LNCAP (cell line): ENCODE results near the gene NMBR.

ENCODE experiments used
- CTCF ChIP-seq: fragments of 450-650 bp; IDR thresholded peaks from 2 replicates; pipeline ENCODE4 v1.5.1; 2017; ENCODE audit warnings: mild to moderate bottlenecking

Gene NMBR

GRCh38 chr6:142117366-142117765 lies 29.6 kb downstream of the NMBR start:
- TF ChIP-seq CTCF, result no peak

GRCh38 chr6:142112451-142113061 lies 34.4 kb downstream of the NMBR start:
- peak; percentile 76 for TF ChIP-seq CTCF

GRCh38 chr6:142088858-142089216 lies 58.1 kb downstream of the NMBR start:
- TF ChIP-seq CTCF, result no peak

DNA sequence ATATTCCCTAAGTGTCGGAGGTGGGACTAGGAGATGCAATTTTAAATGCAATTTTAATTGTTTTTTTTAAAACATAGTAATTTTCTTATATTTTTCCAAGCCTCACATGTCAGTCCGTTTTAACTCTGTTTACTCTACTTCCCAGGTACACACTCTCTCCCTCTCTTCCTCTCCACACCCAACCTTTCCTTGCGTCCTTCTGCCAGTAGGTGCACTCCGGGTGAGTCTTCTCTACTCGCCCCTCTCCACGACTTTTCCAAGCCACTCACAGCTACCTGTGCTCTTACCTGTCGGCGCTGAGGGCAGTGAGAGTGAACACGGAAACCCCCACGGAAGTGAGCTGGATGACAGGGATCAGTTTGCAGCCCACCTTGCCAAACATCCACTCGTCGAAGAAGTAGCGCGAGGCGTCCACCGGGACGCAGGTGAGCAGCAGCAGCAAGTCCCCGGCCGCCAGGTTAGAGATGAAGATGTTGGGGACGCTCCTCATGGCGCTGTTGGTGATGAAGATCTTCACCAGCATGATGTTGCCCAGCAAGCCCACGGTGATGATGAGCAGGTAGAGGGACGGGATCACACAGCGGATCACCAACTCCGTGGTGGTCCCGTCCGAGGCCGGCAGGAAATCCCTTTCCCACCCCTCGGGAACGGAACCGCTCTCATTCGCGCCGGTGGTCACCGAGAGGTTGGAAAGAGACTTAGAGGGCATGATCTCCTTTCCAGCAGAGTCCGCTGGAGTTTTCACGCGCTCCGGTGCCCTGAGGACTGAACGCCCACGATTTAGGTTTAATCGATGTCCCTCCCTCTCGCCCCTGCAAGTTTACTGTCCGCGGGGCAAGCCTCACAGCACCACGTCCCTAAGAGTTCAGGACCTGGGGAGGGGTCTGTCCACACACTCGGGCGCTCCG lies 58.7 kb downstream of the NMBR start:
- no peak for TF ChIP-seq CTCF

DNA sequence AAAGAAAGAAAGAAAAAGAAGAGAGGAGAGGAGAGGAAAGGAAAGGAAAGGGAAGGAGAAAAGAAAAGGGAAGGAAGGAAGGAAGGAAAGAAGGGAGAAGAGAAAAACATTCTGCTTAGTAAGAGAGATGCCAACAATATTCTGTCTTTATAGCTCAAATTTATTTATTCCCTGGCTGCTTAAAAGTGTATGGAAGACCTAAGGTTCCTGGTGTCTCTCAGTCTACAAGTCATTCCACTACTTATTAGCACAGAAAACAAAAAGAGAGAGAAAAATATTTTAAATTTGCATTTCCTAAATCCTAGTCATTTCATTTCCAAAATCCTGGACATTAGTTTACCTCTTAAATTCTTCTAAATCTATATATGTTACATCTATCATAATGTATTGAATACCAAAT lies 67.8 kb downstream of the NMBR start:
- TF ChIP-seq CTCF, result no peak

DNA sequence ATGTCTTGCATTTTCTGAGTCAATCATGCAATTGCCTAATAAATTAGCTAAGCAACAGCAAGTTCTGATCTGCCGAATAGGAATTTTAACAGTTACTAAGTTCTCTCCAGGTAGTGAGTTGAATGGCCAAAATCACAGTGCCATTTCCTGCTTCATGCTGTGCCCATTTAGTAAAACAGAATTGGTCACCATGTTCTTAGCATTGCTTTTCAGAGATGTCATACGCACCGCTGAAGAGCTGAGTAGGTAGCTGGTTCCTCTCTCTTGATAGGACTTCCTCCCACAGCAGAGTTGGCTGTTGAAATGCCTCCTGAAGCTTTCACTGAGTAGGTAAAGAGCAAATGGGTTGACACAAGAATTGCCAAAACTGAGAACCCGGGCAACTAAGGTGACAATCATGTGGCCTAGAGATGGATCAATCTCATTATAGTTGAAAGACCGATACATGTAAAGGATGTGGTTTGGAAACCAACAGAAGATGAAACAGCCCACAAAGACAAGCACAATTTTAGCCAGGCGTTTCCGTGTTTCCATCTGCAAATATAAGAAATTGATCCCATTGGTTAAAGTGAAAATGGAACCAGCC lies 71.3 kb downstream of the NMBR start:
- TF ChIP-seq CTCF, result no peak

GRCh38 chr6:142074516-142074915 lies 72.4 kb downstream of the NMBR start:
- TF ChIP-seq CTCF, result no peak
